ENCODE results near the gene GPC6. TPM values are rescaled to one million over a fixed set of nuclear protein-coding genes. Genes with fewer than 3 reads are reported as not detected.
A peak's percentile ranks its signal among the peaks of the same experiment; 100 is the strongest.

The GPC6 gene
- total and polyA plus RNA-seq, 9 of the 15 experiments (the other 6 are each of a cell fraction or from before 2014, with no cell fraction given), result under 0.01 to 0.20 (median 0.01) TPM; not detected in 4

GRCh38 chr13:94419304-94419924 lies 1192.8 kb downstream of the GPC6 start (continued):
- TF ChIP-seq, protein P1, sequence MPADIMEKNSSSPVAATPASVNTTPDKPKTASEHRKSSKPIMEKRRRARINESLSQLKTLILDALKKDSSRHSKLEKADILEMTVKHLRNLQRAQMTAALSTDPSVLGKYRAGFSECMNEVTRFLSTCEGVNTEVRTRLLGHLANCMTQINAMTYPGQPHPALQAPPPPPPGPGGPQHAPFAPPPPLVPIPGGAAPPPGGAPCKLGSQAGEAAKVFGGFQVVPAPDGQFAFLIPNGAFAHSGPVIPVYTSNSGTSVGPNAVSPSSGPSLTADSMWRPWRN (IDR thresholded peaks at IDR 0.05; ENCODE audit: low read depth), result no peak
- TF ChIP-seq ATF3 (IDR thresholded peaks at IDR 0.05), result peak; percentile 63
- no peak for TF ChIP-seq ATF3 (CRISPR knock-in tag; conservative IDR thresholded peaks at IDR 0.05)
- TF ChIP-seq NFE2 (IDR thresholded peaks at IDR 0.05; ENCODE audit: low read depth), result 0 out of 2 replicates have a peak, but pooled peaks have one; percentile 14
- no peak for TF ChIP-seq ARID1B (IDR thresholded peaks at IDR 0.05)
- 0 out of 2 replicates have a peak, but pooled peaks have one; percentile 20 for TF ChIP-seq ETV1 (tag; conservative IDR thresholded peaks at IDR 0.05; ENCODE audit: low read depth)
- TF ChIP-seq DNMT1 (IDR thresholded peaks at IDR 0.05), result no peak
- TF ChIP-seq JUND (IDR thresholded peaks at IDR 0.05; ENCODE audit: borderline replicate concordance, low read depth, low read length), result peak; percentile 52; the same call in 1 of the 2 replicates
- no peak for TF ChIP-seq JUND (tag; IDR thresholded peaks at IDR 0.05; ENCODE audit: borderline replicate concordance, low read depth, low read length)
- 0 out of 2 replicates have a peak, but pooled peaks have one; percentile 25 for TF ChIP-seq JUN (IDR thresholded peaks at IDR 0.05; ENCODE audit: borderline replicate concordance, low read depth, low read length)
- no peak for TF ChIP-seq JUN (CRISPR knock-in tag; IDR thresholded peaks at IDR 0.05; ENCODE audit: borderline replicate concordance)
- no peak for TF ChIP-seq CREM (IDR thresholded peaks at IDR 0.05; ENCODE audit: low read depth)
- no peak for TF ChIP-seq RFX7 (CRISPR knock-in tag; IDR thresholded peaks at IDR 0.05)
- TF ChIP-seq CHD4 (IDR thresholded peaks at IDR 0.05; ENCODE audit: insufficient read depth, insufficient replicate concordance, low read depth, low read length, poor library complexity, severe bottlenecking), result no peak
- TF ChIP-seq MEIS2 (IDR thresholded peaks at IDR 0.05; ENCODE audit: partially characterized antibody), result peak; percentile 23
- no peak for TF ChIP-seq NRF1 (conservative IDR thresholded peaks at IDR 0.05 in 1 of 2, IDR thresholded peaks at IDR 0.05 in 1 of 2)
- TF ChIP-seq DPF2 (IDR thresholded peaks at IDR 0.05), result no peak
- TF ChIP-seq FOSL1 (tag; conservative IDR thresholded peaks at IDR 0.05), result peak; percentile 94
- no peak for TF ChIP-seq SMAD1 (IDR thresholded peaks at IDR 0.05; ENCODE audit: low read depth, low read length, partially characterized antibody)
- peak; percentile 45 for TF ChIP-seq GABPA (tag; conservative IDR thresholded peaks at IDR 0.05; ENCODE audit: low read depth)
- TF ChIP-seq TRIM24 (IDR thresholded peaks at IDR 0.05), result peak in 1 of 2 experiments; percentile 25; a peak in 1 of 4 replicates
- TF ChIP-seq, protein P2, sequence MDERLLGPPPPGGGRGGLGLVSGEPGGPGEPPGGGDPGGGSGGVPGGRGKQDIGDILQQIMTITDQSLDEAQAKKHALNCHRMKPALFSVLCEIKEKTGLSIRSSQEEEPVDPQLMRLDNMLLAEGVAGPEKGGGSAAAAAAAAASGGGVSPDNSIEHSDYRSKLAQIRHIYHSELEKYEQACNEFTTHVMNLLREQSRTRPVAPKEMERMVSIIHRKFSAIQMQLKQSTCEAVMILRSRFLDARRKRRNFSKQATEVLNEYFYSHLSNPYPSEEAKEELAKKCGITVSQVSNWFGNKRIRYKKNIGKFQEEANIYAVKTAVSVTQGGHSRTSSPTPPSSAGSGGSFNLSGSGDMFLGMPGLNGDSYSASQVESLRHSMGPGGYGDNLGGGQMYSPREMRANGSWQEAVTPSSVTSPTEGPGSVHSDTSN (CRISPR knock-in tag; IDR thresholded peaks at IDR 0.05; ENCODE audit: low read depth), result no peak
- TF ChIP-seq, protein P2 (tag; conservative IDR thresholded peaks at IDR 0.05; ENCODE audit: low read depth), result peak; percentile 37; the same call in 1 of the 2 replicates
- TF ChIP-seq RBM15 (IDR thresholded peaks at IDR 0.05; ENCODE audit: insufficient read depth, low read length), result no peak
- no peak for TF ChIP-seq CEBPG (CRISPR knock-in tag; IDR thresholded peaks at IDR 0.05)
- peak; percentile 34 to 87 for TF ChIP-seq CEBPG (tag; conservative IDR thresholded peaks at IDR 0.05 in 1 of 2, IDR thresholded peaks at IDR 0.05 in 1 of 2)
- no peak for TF ChIP-seq KLF16 (IDR thresholded peaks at IDR 0.05)
